Neural cell (in vitro differentiated cells): ENCODE results near the gene MYPOP.

Source experiments
- CTCF ChIP-seq: fragments of 450-650 bp; IDR thresholded peaks from 2 replicates; pipeline ENCODE4 v1.5.1; 2014; ENCODE audit warnings: antibody characterized with exemption, mild to moderate bottlenecking, moderate library complexity; ENCODE audit not compliant: poor library complexity, severe bottlenecking
- EP300 ChIP-seq: fragments of 450-650 bp; conservative IDR thresholded peaks from 2 replicates; pipeline ENCODE4 v1.6.1; 2014; ENCODE audit warnings: antibody characterized with exemption, mild to moderate bottlenecking, moderate library complexity; ENCODE audit not compliant: poor library complexity, severe bottlenecking
- EZH2 ChIP-seq: fragments of 200-600, 300-800 bp; shearing (Covaris generic), sonication (generic); IDR thresholded peaks from 2 replicates; pipeline ENCODE4 v1.6.1; 2014; ENCODE audit warnings: antibody characterized with exemption, low read length, borderline replicate concordance, mild to moderate bottlenecking; ENCODE audit not compliant: insufficient read depth, poor library complexity, severe bottlenecking
- MXI1 ChIP-seq: fragments of 450-650 bp; conservative IDR thresholded peaks from 2 replicates; pipeline ENCODE4 v1.6.1; 2014; ENCODE audit warnings: antibody characterized with exemption, mild to moderate bottlenecking; ENCODE audit not compliant: poor library complexity, severe bottlenecking
- POLR2AphosphoS5 ChIP-seq: IDR thresholded peaks from 2 replicates; pipeline ENCODE4 v1.6.1; 2012
- RAD21 ChIP-seq: fragments of 450-650 bp; conservative IDR thresholded peaks from 2 replicates; pipeline ENCODE4 v1.6.1; 2014; ENCODE audit warnings: antibody characterized with exemption, mild to moderate bottlenecking, moderate library complexity
- REST ChIP-seq: IDR thresholded peaks from 2 replicates; pipeline ENCODE4 v1.6.1; 2012; ENCODE audit warnings: borderline replicate concordance
- SMC3 ChIP-seq: fragments of 450-650 bp; conservative IDR thresholded peaks from 2 replicates; pipeline ENCODE4 v1.6.1; 2014; ENCODE audit warnings: antibody characterized with exemption, mild to moderate bottlenecking, moderate library complexity; ENCODE audit not compliant: poor library complexity

DNA sequence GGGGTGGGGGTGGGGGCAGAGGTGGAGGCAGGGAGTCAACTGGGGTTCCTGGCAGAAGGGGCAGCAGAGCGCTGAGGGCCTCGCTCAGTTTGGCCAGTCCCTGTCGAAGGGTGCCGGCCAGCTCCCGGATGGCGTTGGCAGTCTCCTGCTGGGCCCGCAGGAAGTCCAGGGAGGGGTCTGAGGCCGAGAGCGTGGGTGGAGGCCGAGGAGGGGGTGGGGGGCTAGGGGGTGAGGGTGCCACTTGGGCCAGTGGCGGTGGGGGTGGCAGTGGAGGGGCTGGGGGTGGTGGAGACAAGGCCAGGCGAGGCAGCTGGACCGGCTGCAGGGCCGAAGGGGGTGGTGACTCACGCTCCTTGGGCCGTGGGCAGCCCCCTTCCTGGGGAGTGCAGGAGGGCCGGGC, 11.5 kb downstream of the MYPOP start:
- TF ChIP-seq MXI1 (no peak), RAD21 (no peak), REST (no peak), EZH2 (no peak), POLR2AphosphoS5 (no peak), CTCF (no peak), EP300 (no peak), SMC3 (no peak)
